Astrocyte (in vitro differentiated cells and primary cell): ENCODE measurements around the gene HS3ST3A1. TPM values are rescaled to one million over a fixed set of nuclear protein-coding genes. Genes with fewer than 3 reads are reported as not detected.

ENCODE experiments used
- DNase-seq: peaks from one replicate; pipeline ENCODE4 v3.0.0-alpha.2; 2010; ENCODE audit warnings: low read depth
- FAIRE-seq: peaks from 2 replicates; lab custom pipeline; 2011; peaks lifted over from hg19 to GRCh38; lab: Jason Lieb, UNC
- H2AFZ ChIP-seq: 2 replicates; pipeline ENCODE4 v1.6.0; 2012; ENCODE audit warnings: low read depth, low read length, inconsistent platforms
- H3K27ac ChIP-seq: 2 replicates; pipeline ENCODE4 v1.5.1; 2011; ENCODE audit warnings: low read depth, low read length, inconsistent platforms
- H3K27me3 ChIP-seq: 2 replicates; pipeline ENCODE4 v1.6.0; 2011; ENCODE audit warnings: low read length, inconsistent platforms; ENCODE audit not compliant: insufficient read depth
- H3K36me3 ChIP-seq: 2 replicates; pipeline ENCODE4 v1.5.1; 2011; ENCODE audit warnings: low read length, inconsistent platforms; ENCODE audit not compliant: insufficient read depth
- H3K4me1 ChIP-seq: 2 replicates; pipeline ENCODE4 v1.5.1; 2011; ENCODE audit warnings: low read length, inconsistent platforms; ENCODE audit not compliant: insufficient read depth
- H3K4me2 ChIP-seq: 2 replicates; pipeline ENCODE4 v1.6.0; 2012; ENCODE audit warnings: low read length, inconsistent platforms
- H3K4me3 ChIP-seq: 2 replicates; pipeline ENCODE4 v1.5.1; 2011; ENCODE audit warnings: low read depth, mild to moderate bottlenecking, low read length, inconsistent platforms; ENCODE audit not compliant: insufficient read depth
- H3K79me2 ChIP-seq: 2 replicates; pipeline ENCODE4 v1.6.0; 2012; ENCODE audit warnings: mild to moderate bottlenecking, low read length, inconsistent platforms; ENCODE audit not compliant: insufficient read depth
- H3K9ac ChIP-seq: 2 replicates; pipeline ENCODE4 v1.6.0; 2012; ENCODE audit warnings: mild to moderate bottlenecking, low read length, inconsistent platforms
- H3K9me3 ChIP-seq: 2 replicates; pipeline ENCODE4 v1.5.1; 2012; ENCODE audit warnings: low read depth, mild to moderate bottlenecking, low read length, inconsistent platforms; ENCODE audit not compliant: insufficient read depth
- H4K20me1 ChIP-seq: 2 replicates; pipeline ENCODE4 v1.6.0; 2012; ENCODE audit warnings: low read length, inconsistent platforms; ENCODE audit not compliant: insufficient read depth
- H3K27ac Mint-ChIP-seq: one replicate; pipeline ENCODE4 v1.8.0; 2021; ENCODE audit warnings: mild to moderate bottlenecking, mixed read lengths; ENCODE audit not compliant: unreplicated experiment
- H3K27me3 Mint-ChIP-seq: one replicate; pipeline ENCODE4 v1.8.0; 2021; ENCODE audit warnings: low read depth, mixed read lengths; ENCODE audit not compliant: unreplicated experiment
- H3K36me3 Mint-ChIP-seq: one replicate; pipeline ENCODE4 v1.8.0; 2021; ENCODE audit warnings: low read depth, mixed read lengths; ENCODE audit not compliant: unreplicated experiment
- H3K4me1 Mint-ChIP-seq: one replicate; pipeline ENCODE4 v1.8.0; 2021; ENCODE audit warnings: low read depth, mixed read lengths; ENCODE audit not compliant: unreplicated experiment
- H3K4me3 Mint-ChIP-seq: one replicate; pipeline ENCODE4 v1.8.0; 2021; ENCODE audit warnings: mild to moderate bottlenecking, moderate library complexity, mixed read lengths; ENCODE audit not compliant: unreplicated experiment
- H3K9me3 Mint-ChIP-seq: one replicate; pipeline ENCODE4 v1.8.0; 2021; ENCODE audit warnings: mild to moderate bottlenecking, mixed read lengths; ENCODE audit not compliant: unreplicated experiment
- EZH2 ChIP-seq: IDR thresholded peaks from 2 replicates; pipeline ENCODE4 v1.6.1; 2012; ENCODE audit warnings: mild to moderate bottlenecking, low read length, inconsistent platforms; ENCODE audit not compliant: insufficient read depth
- total RNA-seq: library from RNA; stranded (reverse); gene quantifications from 2 replicates; pipeline ENCODE4 v1.2.1, GENCODE V29; 2021
- TF ChIP-seq, protein P1 (sequence below): IDR thresholded peaks from 2 replicates; pipeline ENCODE4 v1.5.1; 2011; ENCODE audit warnings: low read depth, mild to moderate bottlenecking, inconsistent platforms, low read length, moderate library complexity; ENCODE audit not compliant: insufficient read depth

Gene HS3ST3A1
- total RNA-seq, 1 donor from 2014 or later: 7.6 TPM

DNA sequence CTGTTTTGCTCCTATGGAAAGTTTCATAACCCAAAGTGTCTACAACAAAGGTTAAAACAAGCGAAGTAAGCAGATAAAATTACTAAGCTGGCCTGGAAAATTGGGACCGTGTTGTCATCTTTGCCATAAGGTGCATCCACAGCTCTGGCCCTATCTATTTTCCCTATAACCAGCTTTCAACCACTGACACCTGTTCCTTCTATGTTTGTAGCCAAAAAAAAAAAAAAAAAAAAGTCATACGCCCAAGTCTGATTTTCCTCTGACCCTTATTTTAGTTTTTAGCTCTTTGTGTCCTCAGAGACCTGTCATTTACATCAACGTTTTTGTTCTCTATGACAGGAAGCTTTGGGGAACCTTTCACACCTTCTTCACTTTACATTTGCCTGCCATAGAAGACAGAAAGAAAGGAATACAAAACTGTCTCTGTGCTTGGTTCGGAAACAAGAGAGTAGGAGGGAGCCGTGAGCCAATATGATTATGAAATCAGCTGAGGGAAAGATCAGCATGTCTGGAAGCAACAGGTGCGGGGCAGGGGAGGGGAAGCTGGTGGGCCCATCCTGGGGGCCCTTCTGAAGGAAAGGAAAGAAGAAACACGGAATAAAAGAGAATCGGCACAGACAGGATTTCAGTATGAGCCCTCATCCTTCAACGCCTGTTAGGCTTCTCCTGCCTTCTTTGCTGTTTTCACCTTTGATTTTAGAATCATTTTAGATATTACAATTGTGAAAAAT is 8.5 kb downstream of the HS3ST3A1 start:
- FAIRE-seq: peak; percentile 52
- Histone ChIP-seq H3K4me2 (peak overlapping the region; percentile 92), H3K4me3 (no peak overlapping the region), H3K27me3 (no peaks in the 10 kb centered on the region), H3K36me3 (no peaks in the 10 kb centered on the region), H2AFZ (no peak overlapping the region), H3K9me3 (no peaks in the 10 kb centered on the region), H3K9ac (peak overlapping the region; percentile 56), H4K20me1 (no peaks in the 10 kb centered on the region), H3K79me2 (peaks cover 98% of the 10 kb centered on the region), H3K4me1 (peaks cover 72% of the 10 kb centered on the region), H3K27ac (peak overlapping the region; percentile 49)
- no peaks in the 10 kb centered on the region for H3K27me3 Mint-ChIP-seq
- H3K4me1 Mint-ChIP-seq: peaks cover 43% of the 10 kb centered on the region
- no peak overlapping the region for H3K27ac Mint-ChIP-seq
- H3K36me3 Mint-ChIP-seq: peaks cover 7% of the 10 kb centered on the region
- TF ChIP-seq, protein P1, sequence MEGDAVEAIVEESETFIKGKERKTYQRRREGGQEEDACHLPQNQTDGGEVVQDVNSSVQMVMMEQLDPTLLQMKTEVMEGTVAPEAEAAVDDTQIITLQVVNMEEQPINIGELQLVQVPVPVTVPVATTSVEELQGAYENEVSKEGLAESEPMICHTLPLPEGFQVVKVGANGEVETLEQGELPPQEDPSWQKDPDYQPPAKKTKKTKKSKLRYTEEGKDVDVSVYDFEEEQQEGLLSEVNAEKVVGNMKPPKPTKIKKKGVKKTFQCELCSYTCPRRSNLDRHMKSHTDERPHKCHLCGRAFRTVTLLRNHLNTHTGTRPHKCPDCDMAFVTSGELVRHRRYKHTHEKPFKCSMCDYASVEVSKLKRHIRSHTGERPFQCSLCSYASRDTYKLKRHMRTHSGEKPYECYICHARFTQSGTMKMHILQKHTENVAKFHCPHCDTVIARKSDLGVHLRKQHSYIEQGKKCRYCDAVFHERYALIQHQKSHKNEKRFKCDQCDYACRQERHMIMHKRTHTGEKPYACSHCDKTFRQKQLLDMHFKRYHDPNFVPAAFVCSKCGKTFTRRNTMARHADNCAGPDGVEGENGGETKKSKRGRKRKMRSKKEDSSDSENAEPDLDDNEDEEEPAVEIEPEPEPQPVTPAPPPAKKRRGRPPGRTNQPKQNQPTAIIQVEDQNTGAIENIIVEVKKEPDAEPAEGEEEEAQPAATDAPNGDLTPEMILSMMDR: no peak
- TF ChIP-seq EZH2: no peak
- no peak overlapping the region for H3K4me3 Mint-ChIP-seq
- no peaks in the 10 kb centered on the region for H3K9me3 Mint-ChIP-seq
- DNase-seq: no peak

DNA sequence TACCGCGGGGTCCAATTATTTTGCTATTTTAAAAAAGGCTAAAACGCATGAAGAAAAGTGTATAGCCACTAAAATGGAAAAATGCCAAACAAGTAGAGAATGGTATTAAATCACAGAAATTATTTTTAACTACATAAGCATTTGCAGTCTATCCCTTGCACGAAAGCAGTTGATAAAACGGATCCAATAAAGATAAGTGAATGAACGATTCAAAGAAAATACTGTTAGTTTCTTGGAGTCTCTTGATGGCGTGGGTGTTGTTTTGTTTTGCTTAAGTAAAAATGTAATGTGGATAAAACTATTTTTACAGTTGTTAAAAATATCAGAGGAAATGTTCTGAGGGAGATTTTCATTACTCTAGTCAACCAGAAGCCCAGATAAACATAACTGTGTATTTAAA is 9.3 kb downstream of the HS3ST3A1 start:
- H3K27ac Mint-ChIP-seq: no peak overlapping the region

More for the DNA sequence above, 9.3 kb downstream of the HS3ST3A1 start:
- FAIRE-seq (no peak), DNase-seq (peak; percentile 85)
- Histone ChIP-seq H3K27me3 (no peaks in the 10 kb centered on the region), H3K4me3 (no peak overlapping the region), H3K9ac (peak overlapping the region; percentile 6), H3K36me3 (no peaks in the 10 kb centered on the region), H3K4me1 (peaks cover 76% of the 10 kb centered on the region), H3K79me2 (peaks cover 98% of the 10 kb centered on the region), H3K9me3 (no peaks in the 10 kb centered on the region), H4K20me1 (no peaks in the 10 kb centered on the region), H3K27ac (peak overlapping the region; percentile 49), H2AFZ (no peak overlapping the region), H3K4me2 (peak overlapping the region; percentile 92)
- peaks cover 47% of the 10 kb centered on the region for H3K4me1 Mint-ChIP-seq
- TF ChIP-seq EZH2: no peak
- TF ChIP-seq, protein P1: no peak
- H3K36me3 Mint-ChIP-seq: peaks cover 8% of the 10 kb centered on the region
- peaks cover under 1% of the 10 kb centered on the region for H3K9me3 Mint-ChIP-seq
- no peaks in the 10 kb centered on the region for H3K27me3 Mint-ChIP-seq
- H3K4me3 Mint-ChIP-seq: no peak overlapping the region
